Measurements from ENCODE around the gene ADARB1.

DNA sequence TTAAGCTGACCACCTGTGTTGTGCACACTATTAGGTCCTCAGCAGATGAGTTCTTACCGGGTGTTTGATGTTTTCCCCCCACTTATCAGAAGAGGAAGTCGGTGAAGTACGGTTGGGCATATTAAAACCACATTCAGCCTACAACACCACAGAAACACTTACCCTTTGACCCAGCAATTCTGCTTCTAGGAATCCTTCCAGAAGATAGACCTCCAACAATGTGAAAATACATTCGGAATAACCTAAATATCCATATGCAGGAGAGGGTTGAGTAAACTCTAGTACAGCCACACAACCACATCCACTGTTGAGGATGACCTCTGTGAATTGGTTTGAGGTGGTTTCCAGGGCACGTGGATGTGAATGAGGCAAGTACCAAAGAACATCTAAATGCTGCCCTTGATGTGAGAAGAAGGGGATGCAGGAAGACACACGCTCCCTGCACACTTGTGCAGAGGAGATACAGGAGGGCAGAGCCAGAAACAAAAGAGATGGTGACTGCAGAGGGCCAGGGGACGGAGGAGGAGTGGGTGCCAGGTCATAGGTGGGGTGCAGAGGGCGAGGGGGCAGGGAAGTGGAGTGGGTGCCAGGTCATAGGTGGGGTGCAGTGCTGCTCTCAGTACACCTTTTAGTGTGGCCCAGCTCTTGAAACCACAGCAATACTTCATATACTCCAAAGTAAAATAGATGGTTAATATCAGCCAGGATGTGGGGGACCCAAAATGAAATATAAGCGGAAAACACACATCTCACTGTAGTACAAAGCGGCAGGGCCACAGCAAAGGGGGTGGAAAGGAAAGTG is 12.8 kb downstream of the ADARB1 start:
- TF ChIP-seq, protein P1, sequence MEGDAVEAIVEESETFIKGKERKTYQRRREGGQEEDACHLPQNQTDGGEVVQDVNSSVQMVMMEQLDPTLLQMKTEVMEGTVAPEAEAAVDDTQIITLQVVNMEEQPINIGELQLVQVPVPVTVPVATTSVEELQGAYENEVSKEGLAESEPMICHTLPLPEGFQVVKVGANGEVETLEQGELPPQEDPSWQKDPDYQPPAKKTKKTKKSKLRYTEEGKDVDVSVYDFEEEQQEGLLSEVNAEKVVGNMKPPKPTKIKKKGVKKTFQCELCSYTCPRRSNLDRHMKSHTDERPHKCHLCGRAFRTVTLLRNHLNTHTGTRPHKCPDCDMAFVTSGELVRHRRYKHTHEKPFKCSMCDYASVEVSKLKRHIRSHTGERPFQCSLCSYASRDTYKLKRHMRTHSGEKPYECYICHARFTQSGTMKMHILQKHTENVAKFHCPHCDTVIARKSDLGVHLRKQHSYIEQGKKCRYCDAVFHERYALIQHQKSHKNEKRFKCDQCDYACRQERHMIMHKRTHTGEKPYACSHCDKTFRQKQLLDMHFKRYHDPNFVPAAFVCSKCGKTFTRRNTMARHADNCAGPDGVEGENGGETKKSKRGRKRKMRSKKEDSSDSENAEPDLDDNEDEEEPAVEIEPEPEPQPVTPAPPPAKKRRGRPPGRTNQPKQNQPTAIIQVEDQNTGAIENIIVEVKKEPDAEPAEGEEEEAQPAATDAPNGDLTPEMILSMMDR (IDR thresholded peaks at IDR 0.05; ENCODE audit: low read length) = no peak
- TF ChIP-seq EZH2 (IDR thresholded peaks at IDR 0.05; ENCODE audit: borderline replicate concordance, low read length) = no peak

Data from OCI-LY1 (cell line).